T47D (cell line): Measurements from ENCODE around the gene C4orf36.
"Not testable (repeated sequence)": the region's sequence is repeated elsewhere in the genome, so short reads cannot be mapped to it uniquely, and the experiment has no call there.

Source experiments
- DNase-seq, 2 experiments: peaks; one replicate each; pipeline versions ENCODE4 v3.0.0 to v3.0.0-alpha.2; 2011 to 2012; ENCODE audit warnings: low read depth in 1 of 2, low spot score in 1 of 2
- JUND ChIP-seq: IDR thresholded peaks from 2 replicates; pipeline ENCODE4 v1.6.1; 2012; ENCODE audit warnings: low read depth
- in situ Hi-C: cut with HindIII; loops from 2 replicates; pipeline ENCODE4 v1.10.0; 2016; ENCODE audit warnings: low sequenced_read_pairs, low pct_unique_long_range_greater_than_20kb

The C4orf36 gene

GRCh38 chr4:86908251-86908657 is 16.0 kb upstream of the C4orf36 start:
- in situ Hi-C loops, result no loop called here

GRCh38 chr4:86901864-86902263 is 9.6 kb upstream of the C4orf36 start:
- in situ Hi-C loops, result no loop called here
- DNase-seq, result no peak
- no peak for TF ChIP-seq JUND

More at GRCh38 chr4:86908251-86908657, 16.0 kb upstream of the C4orf36 start:
- no peak for TF ChIP-seq JUND
- DNase-seq, result no peak

- peak in 1 of 2 experiments; percentile 53 for DNase-seq
- in situ Hi-C loops, result no loop called here
- no peak for TF ChIP-seq JUND
Measured at GRCh38 chr4:86898562-86898961, 6.3 kb upstream of the C4orf36 start.

- in situ Hi-C loops, result no loop called here
- DNase-seq, result no peak
- no peak for TF ChIP-seq JUND
Measured at GRCh38 chr4:86896596-86896995, 4.4 kb upstream of the C4orf36 start.

- in situ Hi-C loops, result no loop called here
- peak in 1 of 2 experiments; percentile 77 for DNase-seq
- TF ChIP-seq JUND, result no peak
Measured at GRCh38 chr4:86895692-86896488, 3.7 kb upstream of the C4orf36 start.

- TF ChIP-seq JUND, result no peak
- no peak for DNase-seq
- in situ Hi-C loops, result no loop called here
Measured at GRCh38 chr4:86894455-86894854, 2.2 kb upstream of the C4orf36 start.

GRCh38 chr4:86893136-86893535 is 914 bp upstream of the C4orf36 start:
- in situ Hi-C loops, result no loop called here

GRCh38 chr4:86892636-86892960 is 376 bp upstream of the C4orf36 start:
- DNase-seq, result no peak
- TF ChIP-seq JUND, result no peak
- in situ Hi-C loops, result no loop called here

More at GRCh38 chr4:86893136-86893535, 914 bp upstream of the C4orf36 start:
- no peak for TF ChIP-seq JUND
- DNase-seq, result no peak

- TF ChIP-seq JUND, result no peak
- DNase-seq, result no peak
- in situ Hi-C loops, result no loop called here
Measured at GRCh38 chr4:86890790-86891189, 1.4 kb downstream of the C4orf36 start.

- in situ Hi-C loops, result no loop called here
- no peak for DNase-seq
- TF ChIP-seq JUND, result no peak
Measured at GRCh38 chr4:86879641-86880040, 12.6 kb downstream of the C4orf36 start.

- no peak for DNase-seq
- in situ Hi-C loops, result no loop called here
- no peak for TF ChIP-seq JUND
Measured at GRCh38 chr4:86878640-86879039, 13.6 kb downstream of the C4orf36 start.

- TF ChIP-seq JUND, result no peak
- in situ Hi-C loops, result no loop called here
- peak; percentile 11 to 13 for DNase-seq
Measured at GRCh38 chr4:86876894-86877685, 15.1 kb downstream of the C4orf36 start.

- in situ Hi-C loops, result not testable (repeated sequence)
Measured at GRCh38 chr4:86875436-86875835, 16.8 kb downstream of the C4orf36 start.

More at GRCh38 chr4:86875436-86875835, 16.8 kb downstream of the C4orf36 start:
- not testable (repeated sequence) for DNase-seq
